ENCODE measurements around the gene ABCB6.
"Not testable (repeated sequence)": the region's sequence is repeated elsewhere in the genome, so short reads cannot be mapped to it uniquely, and the experiment has no call there.

Gene ABCB6

GRCh38 chr2:219205981-219206327, 12.8 kb downstream of the ABCB6 start:
- no CpG with 5 or more reads among the region's 7 CpGs for WGBS (ENCODE audit: insufficient coverage, insufficient read length)
- DNase-seq (ENCODE audit: low read depth, low spot score): no peak
- Histone ChIP-seq H3K36me3 (ENCODE audit: control insufficient read depth, insufficient read depth, low read length) (peaks cover 4% of the 10 kb centered on the region), H3K4me1 (ENCODE audit: control insufficient read depth, insufficient read depth, low read length) (0 out of 2 replicates have a peak, but pooled peaks cover 1% of the 10 kb centered on the region), H3K4me3 (ENCODE audit: low read length) (peak overlapping the region; percentile 73; the same call in 1 of the 2 replicates), H3K27me3 (ENCODE audit: control insufficient read depth, insufficient read depth, low read length) (no peaks in the 10 kb centered on the region), H3K27ac (ENCODE audit: low read length) (no peak overlapping the region), H3K9me3 (ENCODE audit: control insufficient read depth, insufficient read depth, low read length) (no peaks in the 10 kb centered on the region)

- H3K27ac ChIP-seq (ENCODE audit: low read length): no peak overlapping the region
- H3K27me3 ChIP-seq (ENCODE audit: control insufficient read depth, insufficient read depth, low read length): no peaks in the 10 kb centered on the region
- no peaks in the 10 kb centered on the region; the same call in 1 of the 2 replicates for H3K36me3 ChIP-seq (ENCODE audit: control insufficient read depth, insufficient read depth, low read length)
- no CpG with 5 or more reads among the region's 5 CpGs for WGBS (ENCODE audit: insufficient coverage, insufficient read length)
- 0 out of 2 replicates have a peak, but pooled peaks cover 1% of the 10 kb centered on the region for H3K4me1 ChIP-seq (ENCODE audit: control insufficient read depth, insufficient read depth, low read length)
- no peak overlapping the region for H3K4me3 ChIP-seq (ENCODE audit: low read length)
- H3K9me3 ChIP-seq (ENCODE audit: control insufficient read depth, insufficient read depth, low read length): no peaks in the 10 kb centered on the region
- DNase-seq (ENCODE audit: low read depth, low spot score): no peak
Observed at GRCh38 chr2:219205165-219205538, 13.6 kb downstream of the ABCB6 start.

GRCh38 chr2:219204425-219205164, 14.2 kb downstream of the ABCB6 start:
- Histone ChIP-seq H3K9me3 (ENCODE audit: control insufficient read depth, insufficient read depth, low read length) (no peaks in the 10 kb centered on the region), H3K27me3 (ENCODE audit: control insufficient read depth, insufficient read depth, low read length) (no peaks in the 10 kb centered on the region), H3K27ac (ENCODE audit: low read length) (no peak overlapping the region), H3K36me3 (ENCODE audit: control insufficient read depth, insufficient read depth, low read length) (no peaks in the 10 kb centered on the region), H3K4me3 (ENCODE audit: low read length) (no peak overlapping the region), H3K4me1 (ENCODE audit: control insufficient read depth, insufficient read depth, low read length) (0 out of 2 replicates have a peak, but pooled peaks cover 1% of the 10 kb centered on the region)
- no CpG with 5 or more reads among the region's 7 CpGs for WGBS (ENCODE audit: insufficient coverage, insufficient read length)
- DNase-seq (ENCODE audit: low read depth, low spot score): no peak

GRCh38 chr2:219201331-219201730, 17.4 kb downstream of the ABCB6 start:
- not testable (repeated sequence) for H3K36me3 ChIP-seq (ENCODE audit: control insufficient read depth, insufficient read depth, low read length); H3K27ac ChIP-seq (ENCODE audit: low read length); H3K27me3 ChIP-seq (ENCODE audit: control insufficient read depth, insufficient read depth, low read length); DNase-seq (ENCODE audit: low read depth, low spot score); H3K4me3 ChIP-seq (ENCODE audit: low read length); H3K4me1 ChIP-seq (ENCODE audit: control insufficient read depth, insufficient read depth, low read length); H3K9me3 ChIP-seq (ENCODE audit: control insufficient read depth, insufficient read depth, low read length)
- WGBS (ENCODE audit: insufficient coverage, insufficient read length): no CpG with 5 or more reads among the region's 21 CpGs

GRCh38 chr2:219200502-219201326, 18.0 kb downstream of the ABCB6 start:
- H3K27ac ChIP-seq (ENCODE audit: low read length); H3K36me3 ChIP-seq (ENCODE audit: control insufficient read depth, insufficient read depth, low read length); H3K4me1 ChIP-seq (ENCODE audit: control insufficient read depth, insufficient read depth, low read length); H3K4me3 ChIP-seq (ENCODE audit: low read length); H3K27me3 ChIP-seq (ENCODE audit: control insufficient read depth, insufficient read depth, low read length); DNase-seq (ENCODE audit: low read depth, low spot score); H3K9me3 ChIP-seq (ENCODE audit: control insufficient read depth, insufficient read depth, low read length): not testable (repeated sequence)
- no CpG with 5 or more reads among the region's 26 CpGs for WGBS (ENCODE audit: insufficient coverage, insufficient read length)

GRCh38 chr2:219199470-219200211, 19.1 kb downstream of the ABCB6 start:
- DNase-seq (ENCODE audit: low read depth, low spot score): no peak
- Histone ChIP-seq H3K4me3 (ENCODE audit: low read length) (no peak overlapping the region), H3K4me1 (ENCODE audit: control insufficient read depth, insufficient read depth, low read length) (no peaks in the 10 kb centered on the region), H3K36me3 (ENCODE audit: control insufficient read depth, insufficient read depth, low read length) (no peaks in the 10 kb centered on the region), H3K9me3 (ENCODE audit: control insufficient read depth, insufficient read depth, low read length) (no peaks in the 10 kb centered on the region), H3K27ac (ENCODE audit: low read length) (no peak overlapping the region), H3K27me3 (ENCODE audit: control insufficient read depth, insufficient read depth, low read length) (no peaks in the 10 kb centered on the region)
- no CpG with 5 or more reads among the region's 12 CpGs for whole genome bisulfite sequencing (ENCODE audit: insufficient coverage, insufficient read length)

- H3K27ac ChIP-seq (ENCODE audit: low read length): no peak overlapping the region
- H3K36me3 ChIP-seq (ENCODE audit: control insufficient read depth, insufficient read depth, low read length): no peaks in the 10 kb centered on the region
- no peaks in the 10 kb centered on the region for H3K4me1 ChIP-seq (ENCODE audit: control insufficient read depth, insufficient read depth, low read length)
- H3K4me3 ChIP-seq (ENCODE audit: low read length): no peak overlapping the region
- WGBS (ENCODE audit: insufficient coverage, insufficient read length): no CpG with 5 or more reads among the region's 5 CpGs
- no peaks in the 10 kb centered on the region for H3K9me3 ChIP-seq (ENCODE audit: control insufficient read depth, insufficient read depth, low read length)
- DNase-seq (ENCODE audit: low read depth, low spot score): no peak
- no peaks in the 10 kb centered on the region for H3K27me3 ChIP-seq (ENCODE audit: control insufficient read depth, insufficient read depth, low read length)
Observed at GRCh38 chr2:219198974-219199373, 19.8 kb downstream of the ABCB6 start.

GRCh38 chr2:219197388-219197787, 21.4 kb downstream of the ABCB6 start:
- Histone ChIP-seq H3K27ac (ENCODE audit: low read length) (no peak overlapping the region), H3K36me3 (ENCODE audit: control insufficient read depth, insufficient read depth, low read length) (no peaks in the 10 kb centered on the region), H3K4me1 (ENCODE audit: control insufficient read depth, insufficient read depth, low read length) (no peaks in the 10 kb centered on the region), H3K9me3 (ENCODE audit: control insufficient read depth, insufficient read depth, low read length) (no peaks in the 10 kb centered on the region), H3K4me3 (ENCODE audit: low read length) (no peak overlapping the region), H3K27me3 (ENCODE audit: control insufficient read depth, insufficient read depth, low read length) (no peaks in the 10 kb centered on the region)
- WGBS (ENCODE audit: insufficient coverage, insufficient read length): no CpG with 5 or more reads among the region's 1 CpG
- DNase-seq (ENCODE audit: low read depth, low spot score): no peak

- no peak overlapping the region for H3K27ac ChIP-seq (ENCODE audit: low read length)
- H3K4me3 ChIP-seq (ENCODE audit: low read length): no peak overlapping the region
- no peaks in the 10 kb centered on the region for H3K4me1 ChIP-seq (ENCODE audit: control insufficient read depth, insufficient read depth, low read length)
- H3K27me3 ChIP-seq (ENCODE audit: control insufficient read depth, insufficient read depth, low read length): no peaks in the 10 kb centered on the region
- DNase-seq (ENCODE audit: low read depth, low spot score): no peak
- H3K9me3 ChIP-seq (ENCODE audit: control insufficient read depth, insufficient read depth, low read length): no peaks in the 10 kb centered on the region
- peaks cover 14% of the 10 kb centered on the region for H3K36me3 ChIP-seq (ENCODE audit: control insufficient read depth, insufficient read depth, low read length)
- WGBS (ENCODE audit: insufficient coverage, insufficient read length): no CpG with 5 or more reads among the region's 7 CpGs
Observed at GRCh38 chr2:219186754-219187456, 31.9 kb downstream of the ABCB6 start.

GRCh38 chr2:219184121-219184520, 34.6 kb downstream of the ABCB6 start:
- Histone ChIP-seq H3K27me3 (ENCODE audit: control insufficient read depth, insufficient read depth, low read length) (no peaks in the 10 kb centered on the region), H3K36me3 (ENCODE audit: control insufficient read depth, insufficient read depth, low read length) (peaks cover 32% of the 10 kb centered on the region), H3K27ac (ENCODE audit: low read length) (no peak overlapping the region), H3K4me3 (ENCODE audit: low read length) (no peak overlapping the region), H3K4me1 (ENCODE audit: control insufficient read depth, insufficient read depth, low read length) (no peaks in the 10 kb centered on the region), H3K9me3 (ENCODE audit: control insufficient read depth, insufficient read depth, low read length) (no peaks in the 10 kb centered on the region)
- WGBS (ENCODE audit: insufficient coverage, insufficient read length): no CpG with 5 or more reads among the region's 2 CpGs
- DNase-seq (ENCODE audit: low read depth, low spot score): no peak
